Dedifferentiated amniotic fluid mesenchymal stem cell (primary cell): ENCODE measurements around the gene CABP2.
"Not testable (repeated sequence)": the region's sequence is repeated elsewhere in the genome, so short reads cannot be mapped to it uniquely, and the experiment has no call there.

Source experiments
- DNase-seq: peaks from one replicate; pipeline ENCODE4 v3.0.0-alpha.2; 2016; ENCODE audit errors: extremely low spot score

Gene CABP2

DNA sequence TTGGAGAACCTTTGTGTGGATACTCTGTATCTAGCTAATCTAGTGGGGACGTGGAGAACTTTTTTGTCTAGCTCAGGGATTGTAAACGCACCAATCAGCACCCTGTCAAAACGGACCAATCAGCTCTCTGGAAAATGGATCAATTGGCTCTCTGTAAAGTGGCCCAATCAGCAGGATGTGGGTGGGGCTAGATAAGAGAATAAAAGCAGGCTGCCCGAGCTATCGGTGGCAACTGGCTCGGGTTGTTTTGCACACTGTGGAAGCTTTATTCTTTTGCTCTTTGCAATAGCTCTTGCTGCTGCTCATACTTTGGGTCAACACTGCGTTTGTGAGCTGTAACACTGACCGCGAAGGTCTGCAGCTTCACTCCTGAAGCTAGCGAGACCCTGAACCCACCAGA lies 46.6 kb downstream of the CABP2 start:
- not testable (repeated sequence) for DNase-seq

DNA sequence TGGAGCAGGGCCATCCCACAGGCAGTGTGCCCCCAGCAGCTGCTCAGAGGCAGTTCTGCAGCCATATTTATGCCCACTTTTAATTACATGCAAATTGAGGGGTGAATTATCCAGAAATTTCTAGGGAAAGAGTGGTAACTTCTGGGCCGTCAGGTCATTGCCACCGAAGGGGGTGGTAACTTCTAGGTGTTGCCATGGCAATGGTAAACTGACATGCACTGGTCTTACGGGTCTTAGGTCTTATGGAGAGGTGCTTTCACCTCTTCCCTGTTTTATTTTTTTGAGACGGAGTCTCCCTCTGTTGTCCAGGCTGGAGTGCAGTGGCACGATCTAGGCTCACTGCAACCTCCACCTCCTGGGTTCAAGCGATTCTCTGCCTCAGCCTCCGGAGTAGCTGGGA lies 50.4 kb downstream of the CABP2 start:
- no peak for DNase-seq

DNA sequence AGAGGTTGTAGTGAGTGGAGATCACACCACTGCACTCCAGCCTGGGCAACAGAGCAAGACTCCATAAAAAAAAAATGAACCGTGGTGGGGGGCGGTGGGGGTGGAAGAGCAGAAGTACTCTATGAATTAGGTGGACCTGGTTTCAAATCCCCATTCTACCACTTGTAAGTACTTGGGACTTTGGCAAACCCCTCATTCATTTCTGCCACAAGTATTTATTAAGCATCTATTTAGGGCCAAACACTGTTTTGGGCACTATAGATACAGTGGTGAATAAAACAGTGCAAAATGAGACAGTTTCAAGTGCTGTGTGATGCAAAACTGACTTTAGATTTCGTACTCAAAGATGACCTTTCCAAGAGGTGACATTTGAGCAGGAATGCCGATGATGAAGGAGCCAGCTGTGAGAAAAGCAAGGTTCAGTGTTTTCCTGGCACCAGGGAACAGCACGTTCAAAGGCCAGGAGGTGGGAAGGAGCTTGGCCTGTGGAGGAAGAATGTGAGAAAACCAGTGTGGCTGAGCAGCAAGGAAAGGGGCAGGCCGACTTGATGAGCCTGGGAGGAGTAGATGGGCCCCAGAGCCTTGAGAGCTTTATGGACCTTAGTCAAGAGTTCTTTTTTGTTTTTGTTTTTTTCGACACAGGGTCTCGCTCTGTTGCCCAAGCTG lies 52.8 kb downstream of the CABP2 start:
- no peak for DNase-seq

DNA sequence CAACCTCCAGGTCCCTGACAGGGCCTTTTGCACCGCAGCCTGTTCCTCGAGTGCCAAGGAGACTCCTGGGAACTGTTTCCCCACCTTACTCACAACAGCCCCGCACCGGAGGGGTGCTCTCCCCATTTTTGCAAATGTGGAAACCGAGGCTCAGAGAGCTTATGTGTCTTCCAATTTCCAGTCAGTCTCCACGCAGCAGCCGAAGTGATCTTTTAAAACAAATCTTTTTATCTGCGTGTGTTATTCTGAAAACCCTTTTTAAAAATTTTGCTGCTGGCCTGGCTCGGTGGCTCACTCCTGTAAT lies 53.8 kb downstream of the CABP2 start:
- DNase-seq = no peak
